ENCODE measurements around the gene NELFB.

NELFB gene

GRCh38 chr9:137301081-137301947, 46.2 kb downstream of the NELFB start:
- POLR2A ChIA-PET = no interaction called here
- no peak for DNase-seq (ENCODE audit: low read depth, low spot score)
- no peak for TF ChIP-seq CTCF (IDR thresholded peaks at IDR 0.05; ENCODE audit: insufficient read depth, low read length, missing control alignments)
- CTCF ChIA-PET = interaction anchor here (0.7 to 2.7 kb wide), 20 partner anchors 9 to 292 kb away, joined by 3 to 7 read pairs (median 4); partner anchors contain the start of genes EXD3 and NOXA1
- H3K4me3 ChIP-seq (ENCODE audit: low read depth, low read length) = peak overlapping the region; percentile 46

- ChIA-PET POLR2A (no interaction called here), CTCF (interaction anchor here (0.9 to 2.7 kb wide), 22 partner anchors 9 to 291 kb away, joined by 3 to 7 read pairs (median 5); partner anchors contain the start of genes EXD3 and NOXA1)
- no peak for TF ChIP-seq CTCF (IDR thresholded peaks at IDR 0.05; ENCODE audit: insufficient read depth, low read length, missing control alignments)
- no peak for DNase-seq (ENCODE audit: low read depth, low spot score)
- peak within 1 kb of the TSS; percentile 53 for H3K4me3 ChIP-seq (ENCODE audit: low read depth, low read length)
Observed at GRCh38 chr9:137302118-137302448, 47.0 kb downstream of the NELFB start, which contains the start of gene NRARP. TSS of gene NRARP (minus strand) at chr9:137302271. CDS start at chr9:137301928, 343 bp downstream.

GRCh38 chr9:137302449-137303150, 47.5 kb downstream of the NELFB start:
- H3K4me3 ChIP-seq (ENCODE audit: low read depth, low read length) = peak overlapping the region; percentile 50
- CTCF ChIA-PET = interaction anchor here (0.9 to 2.7 kb wide), 21 partner anchors 8 to 229 kb away, joined by 3 to 7 read pairs (median 5); partner anchors contain the start of genes EXD3 and NOXA1
- no peak for DNase-seq (ENCODE audit: low read depth, low spot score)
- TF ChIP-seq CTCF (IDR thresholded peaks at IDR 0.05; ENCODE audit: insufficient read depth, low read length, missing control alignments) = peak; percentile 75
- POLR2A ChIA-PET = interaction anchor here (0.6 kb wide), 1 partner anchor 60 kb away, joined by 3 read pairs; no protein-coding TSS in a partner anchor

GRCh38 chr9:137303151-137303892, 48.2 kb downstream of the NELFB start:
- CTCF ChIA-PET = interaction anchor here (1.1 to 2.7 kb wide), 7 partner anchors 10 to 223 kb away, joined by 3 to 7 read pairs (median 6); partner anchors contain the start of genes EXD3 and NOXA1
- DNase-seq (ENCODE audit: low read depth, low spot score) = no peak
- TF ChIP-seq CTCF (IDR thresholded peaks at IDR 0.05; ENCODE audit: insufficient read depth, low read length, missing control alignments) = no peak
- no peak overlapping the region for H3K4me3 ChIP-seq (ENCODE audit: low read depth, low read length)
- POLR2A ChIA-PET = interaction anchor here (0.6 kb wide), 1 partner anchor 61 kb away, joined by 3 read pairs; no protein-coding TSS in a partner anchor

GRCh38 chr9:137303893-137304382, 48.8 kb downstream of the NELFB start:
- ChIA-PET CTCF (interaction anchor here (1.1 to 2.7 kb wide), 3 partner anchors 9 to 119 kb away, joined by 3 to 7 read pairs (median 6); partner anchors contain the start of genes EXD3 and NOXA1), POLR2A (no interaction called here)
- TF ChIP-seq CTCF (IDR thresholded peaks at IDR 0.05; ENCODE audit: insufficient read depth, low read length, missing control alignments) = no peak
- no peak for DNase-seq (ENCODE audit: low read depth, low spot score)
- no peak overlapping the region for H3K4me3 ChIP-seq (ENCODE audit: low read depth, low read length)

Measured in AG04449 (cell line).